Endothelial cell (in vitro differentiated cells): Measurements from ENCODE around the gene SLIT2. TPM values are rescaled to one million over a fixed set of nuclear protein-coding genes. Genes with fewer than 3 reads are reported as not detected.

Experiments used
- DNase-seq: peaks from one replicate; pipeline ENCODE4 v3.0.0; 2021; ENCODE audit warnings: low spot score
- H3K27ac Mint-ChIP-seq: one replicate; pipeline ENCODE4 v1.8.0; 2021; ENCODE audit warnings: mixed read lengths, inconsistent platforms; ENCODE audit not compliant: unreplicated experiment
- H3K27me3 Mint-ChIP-seq: one replicate; pipeline ENCODE4 v1.8.0; 2021; ENCODE audit warnings: mild to moderate bottlenecking, moderate library complexity, mixed read lengths, inconsistent platforms; ENCODE audit not compliant: unreplicated experiment
- H3K36me3 Mint-ChIP-seq: one replicate; pipeline ENCODE4 v1.8.0; 2021; ENCODE audit warnings: mild to moderate bottlenecking, low read depth, mixed read lengths, inconsistent platforms; ENCODE audit not compliant: unreplicated experiment
- H3K4me1 Mint-ChIP-seq: one replicate; pipeline ENCODE4 v1.8.0; 2021; ENCODE audit warnings: mild to moderate bottlenecking, mixed read lengths, inconsistent platforms; ENCODE audit not compliant: unreplicated experiment
- H3K4me3 Mint-ChIP-seq: one replicate; pipeline ENCODE4 v1.8.0; 2021; ENCODE audit warnings: mild to moderate bottlenecking, mixed read lengths, inconsistent platforms; ENCODE audit not compliant: unreplicated experiment
- H3K9me3 Mint-ChIP-seq: one replicate; pipeline ENCODE4 v1.8.0; 2021; ENCODE audit warnings: mixed read lengths, inconsistent platforms; ENCODE audit not compliant: unreplicated experiment
- CTCF ChIP-seq: fragments of 200-600 bp; sonication (generic); IDR thresholded peaks from one replicate; pipeline ENCODE4 v1.5.0; 2021; ENCODE audit warnings: antibody characterized with exemption; ENCODE audit not compliant: unreplicated experiment
- total RNA-seq: library from RNA; stranded (reverse); fragmentation: NEBNext Ultra II Directional; extraction: Animal tissue kit (Norgen Biotek cat#: 25700); gene quantifications from one replicate; pipeline ENCODE4 v1.2.1, GENCODE V29; 2021; ENCODE audit not compliant: unreplicated experiment

Gene SLIT2
- total RNA-seq, 1 donor from 2014 or later = 8.1 TPM

DNA sequence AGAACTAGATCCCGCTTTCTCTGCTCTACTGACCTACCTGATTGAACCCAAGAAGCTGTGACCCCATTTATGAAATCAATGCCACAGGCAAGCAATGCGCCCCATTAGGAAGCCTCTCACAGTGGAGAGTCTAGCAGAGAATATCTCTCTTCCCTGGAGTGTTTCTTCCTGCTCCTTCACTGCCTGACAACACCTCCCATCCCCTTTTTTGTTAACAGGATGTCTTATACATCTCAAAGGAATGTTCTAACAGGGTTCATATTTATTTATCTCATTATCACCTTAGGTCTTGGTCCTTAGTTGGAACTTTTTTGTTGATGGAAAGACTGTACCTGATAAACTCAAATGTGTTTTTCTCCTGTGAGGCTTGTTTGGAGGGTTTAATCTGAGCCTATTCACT lies 35.5 kb downstream of the SLIT2 start:
- Mint-ChIP-seq H3K4me1 (peaks cover 7% of the 10 kb centered on the region), H3K4me3 (no peak overlapping the region), H3K9me3 (no peaks in the 10 kb centered on the region), H3K27ac (no peak overlapping the region), H3K36me3 (no peaks in the 10 kb centered on the region), H3K27me3 (no peaks in the 10 kb centered on the region)
- no peak for TF ChIP-seq CTCF
- no peak for DNase-seq

- no peak for DNase-seq
Observed at GRCh38 chr4:20288047-20288650, 36.4 kb downstream of the SLIT2 start.

GRCh38 chr4:20288846-20289512 lies 37.3 kb downstream of the SLIT2 start:
- Mint-ChIP-seq H3K36me3 (no peaks in the 10 kb centered on the region), H3K4me1 (peaks cover 7% of the 10 kb centered on the region), H3K27me3 (no peaks in the 10 kb centered on the region), H3K27ac (no peak overlapping the region), H3K9me3 (no peaks in the 10 kb centered on the region), H3K4me3 (no peak overlapping the region)
- DNase-seq = no peak
- TF ChIP-seq CTCF = no peak

More at GRCh38 chr4:20288047-20288650, 36.4 kb downstream of the SLIT2 start:
- no peak overlapping the region for H3K4me3 Mint-ChIP-seq
- H3K4me1 Mint-ChIP-seq = peaks cover 7% of the 10 kb centered on the region
- no peaks in the 10 kb centered on the region for H3K27me3 Mint-ChIP-seq
- H3K27ac Mint-ChIP-seq = no peak overlapping the region
- H3K9me3 Mint-ChIP-seq = no peaks in the 10 kb centered on the region
- no peaks in the 10 kb centered on the region for H3K36me3 Mint-ChIP-seq
- no peak for TF ChIP-seq CTCF

DNA sequence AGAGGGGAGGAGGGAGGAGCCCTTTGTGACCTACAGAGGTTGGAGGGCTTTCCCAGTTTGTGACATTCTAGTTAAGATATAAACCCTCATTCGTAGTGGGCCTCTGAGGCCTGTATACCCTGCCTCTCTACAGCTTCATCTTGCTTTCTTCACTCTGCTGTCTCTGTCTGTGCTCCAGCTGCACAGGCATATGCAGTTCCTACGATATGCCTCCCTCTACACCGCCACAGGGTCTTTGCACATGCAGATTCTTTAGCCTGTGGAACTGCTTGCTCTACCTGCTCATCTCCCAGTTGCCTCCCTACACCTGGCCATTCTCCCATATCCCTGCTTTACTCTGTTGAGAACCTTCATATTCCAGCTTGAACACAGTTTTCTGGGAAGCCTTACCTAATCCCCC lies 38.1 kb downstream of the SLIT2 start:
- TF ChIP-seq CTCF = no peak
- Mint-ChIP-seq H3K9me3 (no peaks in the 10 kb centered on the region), H3K36me3 (no peaks in the 10 kb centered on the region), H3K4me3 (no peak overlapping the region), H3K27ac (no peak overlapping the region), H3K27me3 (no peaks in the 10 kb centered on the region), H3K4me1 (peaks cover 7% of the 10 kb centered on the region)
- DNase-seq = no peak

- no peak for TF ChIP-seq CTCF
- DNase-seq = no peak
- no peak overlapping the region for H3K27ac Mint-ChIP-seq
- no peaks in the 10 kb centered on the region for H3K36me3 Mint-ChIP-seq
- H3K4me3 Mint-ChIP-seq = no peak overlapping the region
- no peaks in the 10 kb centered on the region for H3K4me1 Mint-ChIP-seq
- no peaks in the 10 kb centered on the region for H3K9me3 Mint-ChIP-seq
- no peaks in the 10 kb centered on the region for H3K27me3 Mint-ChIP-seq
Observed at GRCh38 chr4:20292739-20293138, 41.0 kb downstream of the SLIT2 start.
